ENCODE results near the gene CHFR.
"Not testable (repeated sequence)": the region's sequence is repeated elsewhere in the genome, so short reads cannot be mapped to it uniquely, and the experiment has no call there.

CHFR gene

GRCh38 chr12:132812631-132813305 lies 74.6 kb downstream of the CHFR start:
- no peak overlapping the region for H3K27ac Mint-ChIP-seq

GRCh38 chr12:132809391-132809790 lies 78.0 kb downstream of the CHFR start:
- H3K36me3 Mint-ChIP-seq: peaks cover 13% of the 10 kb centered on the region
- not testable (repeated sequence) for H3K9me3 Mint-ChIP-seq, H3K4me3 Mint-ChIP-seq, H3K27me3 Mint-ChIP-seq, H3K27ac Mint-ChIP-seq
- peaks cover 12% of the 10 kb centered on the region for H3K4me1 Mint-ChIP-seq

More at GRCh38 chr12:132812631-132813305, 74.6 kb downstream of the CHFR start:
- Mint-ChIP-seq H3K36me3 (peaks cover 8% of the 10 kb centered on the region), H3K4me1 (no peaks in the 10 kb centered on the region), H3K27me3 (no peaks in the 10 kb centered on the region), H3K9me3 (no peaks in the 10 kb centered on the region), H3K4me3 (no peak overlapping the region)

DNA sequence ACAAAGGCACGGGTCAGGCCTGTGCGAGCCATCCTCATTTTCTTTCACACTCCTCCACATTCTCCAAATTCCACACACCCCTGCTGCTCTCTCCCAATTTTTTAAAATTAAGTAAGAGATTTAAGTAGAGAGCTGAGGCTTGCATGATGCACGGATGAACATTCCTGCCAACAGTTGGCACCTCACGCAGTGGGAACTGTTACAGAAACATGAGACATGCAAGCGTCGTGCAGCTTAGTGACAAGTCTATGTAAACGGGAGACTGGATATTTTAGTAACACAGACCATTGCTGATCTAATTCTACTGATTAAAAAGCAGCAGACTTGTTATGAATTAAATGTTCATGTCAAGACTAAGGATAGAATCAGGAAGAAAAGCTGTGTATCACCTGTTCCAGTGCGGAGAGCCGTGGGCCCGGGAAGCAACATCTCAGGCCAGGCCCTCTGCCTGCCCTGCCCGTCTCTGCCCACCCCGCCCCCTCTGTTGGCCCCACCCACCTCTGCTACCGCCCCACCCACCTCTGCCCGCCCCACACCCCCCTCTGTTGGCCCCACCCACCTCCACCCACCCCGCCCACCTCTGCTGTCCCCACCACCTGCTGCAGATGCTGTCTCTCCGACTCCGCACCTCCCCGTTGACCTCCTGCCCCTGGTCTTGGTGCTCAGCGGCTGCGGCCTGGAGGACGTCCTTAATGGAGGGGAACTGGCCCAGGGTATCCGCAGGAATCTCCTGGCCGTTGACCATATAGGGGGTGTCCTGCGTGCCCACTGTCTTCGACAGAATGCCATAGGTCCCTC lies 79.9 kb downstream of the CHFR start:
- H3K27me3 Mint-ChIP-seq: no peaks in the 10 kb centered on the region
- H3K4me3 Mint-ChIP-seq: no peak overlapping the region

DNA sequence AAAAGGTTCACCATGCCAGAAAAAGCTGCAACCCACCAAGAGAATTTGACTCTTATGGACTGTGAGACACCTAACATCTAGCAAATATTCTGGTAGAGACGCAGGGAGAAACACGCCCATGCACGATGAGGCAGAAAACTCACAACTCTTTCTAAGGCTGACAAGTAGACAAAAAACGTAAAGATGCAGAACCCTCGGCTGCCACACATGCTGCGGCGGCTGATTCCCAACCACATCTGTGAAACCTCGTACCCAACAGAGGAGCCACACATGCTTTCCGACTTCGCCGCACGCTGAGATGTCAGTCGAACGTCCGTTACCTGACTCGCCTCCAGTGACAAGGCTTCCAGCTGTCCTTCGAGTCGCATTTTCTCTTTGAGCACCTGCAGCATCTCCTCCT lies 80.5 kb downstream of the CHFR start:
- H3K27me3 Mint-ChIP-seq: no peaks in the 10 kb centered on the region
- H3K9me3 Mint-ChIP-seq: no peaks in the 10 kb centered on the region
- H3K27ac Mint-ChIP-seq: peak overlapping the region; percentile 7
- H3K4me1 Mint-ChIP-seq: peaks cover 12% of the 10 kb centered on the region
- H3K36me3 Mint-ChIP-seq: peaks cover 17% of the 10 kb centered on the region
- peak overlapping the region; percentile 35 for H3K4me3 Mint-ChIP-seq

More for the DNA sequence above, 79.9 kb downstream of the CHFR start:
- Mint-ChIP-seq H3K9me3 (no peaks in the 10 kb centered on the region), H3K4me1 (peaks cover 12% of the 10 kb centered on the region), H3K27ac (peak overlapping the region; percentile 7), H3K36me3 (peaks cover 17% of the 10 kb centered on the region)

DNA sequence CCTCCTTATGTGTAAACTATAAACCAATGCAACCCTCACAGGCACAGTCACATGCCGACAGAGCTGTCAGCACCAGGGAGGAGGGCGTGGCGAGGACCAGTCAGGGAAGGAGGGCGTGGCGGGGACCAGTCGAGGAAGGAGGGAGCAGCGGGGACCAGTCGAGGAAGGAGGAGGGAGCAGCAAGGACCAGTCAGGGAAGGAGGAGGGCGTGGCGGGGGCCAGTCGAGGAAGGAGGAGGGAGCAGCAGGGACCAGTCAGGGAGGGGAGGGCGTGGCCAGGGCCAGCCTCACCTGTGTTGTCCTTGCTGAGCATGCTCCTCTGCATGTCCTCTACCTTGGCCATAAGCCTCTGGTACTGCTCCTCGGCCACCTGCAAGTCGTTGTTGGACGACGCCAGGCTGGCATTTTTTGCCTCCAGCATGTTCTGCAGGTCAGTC lies 83.0 kb downstream of the CHFR start:
- Mint-ChIP-seq H3K9me3 (no peaks in the 10 kb centered on the region), H3K4me3 (no peak overlapping the region), H3K27me3 (no peaks in the 10 kb centered on the region), H3K27ac (no peak overlapping the region), H3K36me3 (peaks cover 14% of the 10 kb centered on the region), H3K4me1 (peaks cover 12% of the 10 kb centered on the region)

DNA sequence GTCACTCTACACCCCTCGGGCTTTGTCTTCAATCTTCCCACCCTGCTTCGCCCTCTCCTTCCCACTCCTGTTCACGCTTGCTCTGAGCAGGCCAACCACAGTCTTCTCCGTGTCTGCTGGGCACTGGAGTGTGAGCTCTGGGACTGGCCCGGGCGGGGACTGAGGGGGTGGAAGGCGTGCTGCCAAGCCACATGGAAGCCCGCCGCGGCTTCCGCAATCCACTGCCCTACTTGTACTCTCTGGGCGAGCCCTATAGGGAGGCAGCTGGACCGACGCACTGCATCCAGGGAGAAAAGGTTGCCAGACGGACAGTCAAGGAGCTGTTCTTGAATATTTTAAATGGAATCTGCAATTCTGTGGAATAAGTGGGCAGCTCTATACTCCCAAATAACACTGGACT lies 83.5 kb downstream of the CHFR start:
- peaks cover 12% of the 10 kb centered on the region for H3K4me1 Mint-ChIP-seq
- no peaks in the 10 kb centered on the region for H3K9me3 Mint-ChIP-seq
- H3K27ac Mint-ChIP-seq: no peak overlapping the region
- no peaks in the 10 kb centered on the region for H3K27me3 Mint-ChIP-seq
- H3K4me3 Mint-ChIP-seq: no peak overlapping the region
- H3K36me3 Mint-ChIP-seq: peaks cover 14% of the 10 kb centered on the region

DNA sequence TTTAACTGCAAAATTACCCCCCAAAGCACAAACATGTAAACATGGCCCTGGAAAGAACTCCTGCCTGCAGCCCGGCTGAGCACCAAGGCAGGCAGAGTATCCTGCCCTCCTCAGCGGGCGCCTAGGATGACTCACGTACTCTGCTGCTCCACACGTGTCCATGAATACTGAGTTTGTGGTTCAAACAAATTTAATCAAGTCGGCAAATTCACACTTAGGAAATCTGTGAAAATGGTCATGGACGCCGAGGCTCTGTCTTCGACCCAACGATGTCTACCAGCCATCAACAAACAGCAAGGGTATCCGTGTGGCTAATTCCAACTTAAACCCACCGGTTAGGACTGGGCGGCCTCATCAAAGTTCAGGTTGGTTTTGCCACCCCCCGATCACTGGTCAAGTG lies 84.3 kb downstream of the CHFR start:
- Mint-ChIP-seq H3K27me3 (no peaks in the 10 kb centered on the region), H3K4me1 (peaks cover 12% of the 10 kb centered on the region), H3K9me3 (no peaks in the 10 kb centered on the region), H3K4me3 (no peak overlapping the region), H3K36me3 (peaks cover 15% of the 10 kb centered on the region), H3K27ac (peak overlapping the region; percentile 35)

DNA sequence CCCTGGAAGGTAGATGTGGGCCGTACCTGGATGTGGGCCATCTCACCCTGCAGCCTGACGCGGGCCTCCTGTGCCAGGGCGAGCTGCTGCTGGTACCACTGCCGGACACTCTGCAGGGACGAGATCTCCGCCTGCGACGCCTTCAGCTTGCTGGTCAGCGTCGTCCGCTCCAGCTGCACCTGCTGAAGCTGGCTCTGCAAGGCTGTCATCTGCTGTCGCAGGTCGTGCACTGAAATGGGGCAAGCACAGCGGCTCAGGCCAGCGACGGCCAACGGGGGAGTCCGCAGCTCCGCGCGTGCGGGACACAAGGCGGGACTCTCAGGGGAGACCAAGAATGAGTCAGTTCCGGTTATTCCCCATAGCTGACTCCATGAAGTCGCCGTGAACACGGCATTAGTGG lies 85.7 kb downstream of the CHFR start:
- no peak overlapping the region for H3K27ac Mint-ChIP-seq
- peaks cover 5% of the 10 kb centered on the region for H3K4me1 Mint-ChIP-seq
- H3K27me3 Mint-ChIP-seq: no peaks in the 10 kb centered on the region
- H3K4me3 Mint-ChIP-seq: no peak overlapping the region
- no peaks in the 10 kb centered on the region for H3K9me3 Mint-ChIP-seq
- peaks cover 13% of the 10 kb centered on the region for H3K36me3 Mint-ChIP-seq

- Mint-ChIP-seq H3K27ac (no peak overlapping the region), H3K36me3 (peaks cover 11% of the 10 kb centered on the region), H3K9me3 (no peaks in the 10 kb centered on the region), H3K27me3 (no peaks in the 10 kb centered on the region), H3K4me1 (no peaks in the 10 kb centered on the region), H3K4me3 (no peak overlapping the region)
Observed at GRCh38 chr12:132798836-132799235, 88.6 kb downstream of the CHFR start.

- Mint-ChIP-seq H3K4me3 (no peak overlapping the region), H3K36me3 (peaks cover 9% of the 10 kb centered on the region), H3K27me3 (no peaks in the 10 kb centered on the region), H3K9me3 (no peaks in the 10 kb centered on the region), H3K27ac (no peak overlapping the region), H3K4me1 (no peaks in the 10 kb centered on the region)
Observed at GRCh38 chr12:132797820-132798570, 89.4 kb downstream of the CHFR start.

- Mint-ChIP-seq H3K4me3 (no peak overlapping the region), H3K9me3 (no peaks in the 10 kb centered on the region), H3K27me3 (no peaks in the 10 kb centered on the region), H3K27ac (no peak overlapping the region), H3K4me1 (no peaks in the 10 kb centered on the region), H3K36me3 (peaks cover 6% of the 10 kb centered on the region)
Observed at GRCh38 chr12:132795847-132796246, 91.6 kb downstream of the CHFR start.

DNA sequence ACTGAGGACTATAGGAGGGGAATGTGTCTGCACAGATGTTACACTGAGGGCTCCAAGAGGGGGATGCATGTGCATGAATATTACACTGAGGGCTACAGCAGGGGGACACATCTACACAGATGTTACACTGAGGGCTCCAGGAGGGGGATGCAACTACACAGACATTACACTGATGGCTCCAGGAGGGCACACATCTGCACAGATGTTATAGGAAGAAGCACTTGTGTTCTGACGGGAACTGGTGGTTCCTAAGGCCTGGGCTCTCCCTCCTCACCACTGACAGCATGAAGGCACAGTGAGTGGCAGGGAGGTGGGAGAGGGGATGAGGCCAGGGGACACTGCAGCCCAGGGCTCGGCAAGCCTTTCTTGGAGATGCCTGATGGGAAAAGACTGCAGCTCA lies 95.5 kb downstream of the CHFR start:
- H3K4me3 Mint-ChIP-seq, H3K4me1 Mint-ChIP-seq, H3K9me3 Mint-ChIP-seq, H3K27me3 Mint-ChIP-seq: not testable (repeated sequence)
- Mint-ChIP-seq H3K27ac (peak overlapping the region; percentile 55), H3K36me3 (peaks cover 12% of the 10 kb centered on the region)

DNA sequence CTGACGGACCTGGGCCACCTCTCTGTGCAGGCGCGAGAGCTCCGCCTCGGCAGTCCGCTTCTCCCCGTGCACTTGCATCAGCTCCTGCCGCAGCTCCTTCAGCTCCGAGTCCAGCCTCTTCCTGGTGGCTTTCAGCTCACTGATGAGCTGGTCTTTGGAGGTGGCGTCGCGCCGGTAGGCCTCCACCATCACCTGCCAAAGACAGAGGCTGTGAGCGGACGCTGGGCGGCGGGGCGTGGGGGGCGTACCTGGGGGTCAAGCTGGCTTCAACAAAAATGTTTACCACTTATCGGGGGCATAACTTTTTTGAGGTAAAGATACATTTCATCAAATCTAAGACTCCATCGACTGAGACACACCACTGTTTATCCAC lies 98.3 kb downstream of the CHFR start:
- no peaks in the 10 kb centered on the region for H3K27me3 Mint-ChIP-seq
- peaks cover 21% of the 10 kb centered on the region for H3K36me3 Mint-ChIP-seq
- no peak overlapping the region for H3K4me3 Mint-ChIP-seq
- H3K9me3 Mint-ChIP-seq: no peaks in the 10 kb centered on the region
- H3K4me1 Mint-ChIP-seq: no peaks in the 10 kb centered on the region
- no peak overlapping the region for H3K27ac Mint-ChIP-seq

DNA sequence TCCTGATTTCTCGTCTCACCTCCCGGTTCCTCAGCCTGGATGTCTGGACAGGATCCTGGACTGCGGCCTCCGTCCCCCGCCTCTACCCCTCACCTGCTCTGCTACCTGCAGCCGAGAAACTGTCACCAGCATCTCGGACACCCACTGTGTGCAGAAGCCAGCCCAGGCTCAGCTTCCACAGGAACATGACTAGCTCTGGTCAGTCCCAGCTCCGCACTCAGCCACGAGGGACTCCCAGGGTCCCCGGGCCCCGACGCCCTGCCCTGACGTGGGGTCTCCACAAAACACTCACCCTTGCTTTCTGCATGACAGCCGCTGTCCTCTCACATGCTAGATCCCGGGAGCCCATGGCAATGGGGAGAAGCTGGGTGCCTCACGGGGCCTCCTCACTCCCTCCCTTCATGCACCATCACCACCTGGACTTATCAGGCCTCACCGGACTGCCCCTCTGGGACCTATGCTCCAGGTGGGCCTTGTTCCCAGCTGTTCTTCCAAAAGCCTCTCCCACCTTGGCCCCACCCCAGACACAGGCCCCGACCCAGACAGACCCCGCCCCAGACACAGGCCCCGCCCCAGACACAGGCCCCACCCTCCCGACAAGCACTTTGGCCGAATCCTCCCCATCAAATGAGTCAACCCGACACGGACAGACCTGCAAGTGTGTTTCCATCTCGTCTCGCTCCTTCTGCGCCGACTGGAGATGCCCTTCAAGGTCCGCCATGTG lies 98.9 kb downstream of the CHFR start:
- no peaks in the 10 kb centered on the region for H3K4me1 Mint-ChIP-seq
- H3K9me3 Mint-ChIP-seq: no peaks in the 10 kb centered on the region
- no peaks in the 10 kb centered on the region for H3K27me3 Mint-ChIP-seq
- no peak overlapping the region for H3K4me3 Mint-ChIP-seq
- peaks cover 21% of the 10 kb centered on the region for H3K36me3 Mint-ChIP-seq
- peak overlapping the region; percentile 46 for H3K27ac Mint-ChIP-seq

GRCh38 chr12:132787877-132788276 lies 99.5 kb downstream of the CHFR start:
- Mint-ChIP-seq H3K9me3 (no peaks in the 10 kb centered on the region), H3K36me3 (peaks cover 21% of the 10 kb centered on the region), H3K27me3 (no peaks in the 10 kb centered on the region), H3K4me3 (no peak overlapping the region), H3K27ac (peak overlapping the region; percentile 76), H3K4me1 (no peaks in the 10 kb centered on the region)
